Chondrocyte (in vitro differentiated cells): ENCODE measurements around the gene SAMD5. TPM values are rescaled to one million over a fixed set of nuclear protein-coding genes. Genes with fewer than 3 reads are reported as not detected.

Experiments used
- DNase-seq: peaks from one replicate; pipeline ENCODE4 v3.0.0; 2021; ENCODE audit warnings: mixed read lengths, low spot score
- H3K27ac Mint-ChIP-seq: one replicate; pipeline ENCODE4 v1.8.0; 2021; ENCODE audit warnings: mild to moderate bottlenecking, moderate library complexity, mixed read lengths; ENCODE audit not compliant: unreplicated experiment
- H3K27me3 Mint-ChIP-seq: 2 replicates; pipeline ENCODE4 v1.8.0; 2021; ENCODE audit warnings: low read depth, mixed read lengths
- H3K36me3 Mint-ChIP-seq: 2 replicates; pipeline ENCODE4 v1.8.0; 2021; ENCODE audit warnings: low read depth, mixed read lengths
- H3K4me1 Mint-ChIP-seq: 2 replicates; pipeline ENCODE4 v1.8.0; 2021; ENCODE audit warnings: low read depth, mild to moderate bottlenecking, mixed read lengths
- H3K4me3 Mint-ChIP-seq: one replicate; pipeline ENCODE4 v1.8.0; 2021; ENCODE audit warnings: mild to moderate bottlenecking, moderate library complexity, mixed read lengths; ENCODE audit not compliant: unreplicated experiment
- H3K9me3 Mint-ChIP-seq: 2 replicates; pipeline ENCODE4 v1.8.0; 2021; ENCODE audit warnings: low read depth, mixed read lengths
- CTCF ChIP-seq: fragments of 200-600 bp; sonication (generic); IDR thresholded peaks from 2 replicates; pipeline ENCODE4 v1.5.0; 2021; ENCODE audit warnings: antibody characterized with exemption, mild to moderate bottlenecking, moderate library complexity
- total RNA-seq: library from RNA; stranded (reverse); gene quantifications from 3 replicates; pipeline ENCODE4 v1.2.1, GENCODE V29; 2021

SAMD5 gene
- total RNA-seq, 1 donor from 2014 or later, result 9.2 TPM

- peaks cover 5% of the 10 kb centered on the region for H3K4me1 Mint-ChIP-seq
- peaks cover 12% of the 10 kb centered on the region for H3K9me3 Mint-ChIP-seq
- H3K27me3 Mint-ChIP-seq, result no peaks in the 10 kb centered on the region
- TF ChIP-seq CTCF, result no peak
- H3K4me3 Mint-ChIP-seq, result no peak overlapping the region
- no peaks in the 10 kb centered on the region for H3K36me3 Mint-ChIP-seq
- DNase-seq, result no peak
- no peak overlapping the region for H3K27ac Mint-ChIP-seq
Measured at GRCh38 chr6:147468634-147469033, 39.9 kb upstream of the SAMD5 start.

GRCh38 chr6:147479857-147480256 lies 28.6 kb upstream of the SAMD5 start:
- DNase-seq, result no peak
- peaks cover 5% of the 10 kb centered on the region for H3K36me3 Mint-ChIP-seq
- H3K4me3 Mint-ChIP-seq, result no peak overlapping the region
- H3K27me3 Mint-ChIP-seq, result no peaks in the 10 kb centered on the region
- no peak for TF ChIP-seq CTCF
- no peaks in the 10 kb centered on the region for H3K4me1 Mint-ChIP-seq
- H3K27ac Mint-ChIP-seq, result no peak overlapping the region
- peaks cover 13% of the 10 kb centered on the region for H3K9me3 Mint-ChIP-seq

- DNase-seq, result no peak
- TF ChIP-seq CTCF, result no peak
- Mint-ChIP-seq H3K4me3 (no peak overlapping the region), H3K4me1 (no peaks in the 10 kb centered on the region), H3K9me3 (peaks cover 6% of the 10 kb centered on the region), H3K36me3 (peaks cover 3% of the 10 kb centered on the region), H3K27ac (no peak overlapping the region), H3K27me3 (no peaks in the 10 kb centered on the region)
Measured at GRCh38 chr6:147486683-147487082, 21.8 kb upstream of the SAMD5 start.

GRCh38 chr6:147497472-147497871 lies 11.0 kb upstream of the SAMD5 start:
- no peaks in the 10 kb centered on the region for H3K27me3 Mint-ChIP-seq
- H3K4me3 Mint-ChIP-seq, result no peak overlapping the region
- H3K27ac Mint-ChIP-seq, result no peak overlapping the region
- no peaks in the 10 kb centered on the region for H3K4me1 Mint-ChIP-seq
- H3K36me3 Mint-ChIP-seq, result no peaks in the 10 kb centered on the region
- peaks cover 2% of the 10 kb centered on the region for H3K9me3 Mint-ChIP-seq
- no peak for DNase-seq
- no peak for TF ChIP-seq CTCF

GRCh38 chr6:147503587-147503986 lies 4.9 kb upstream of the SAMD5 start:
- DNase-seq, result no peak
- Mint-ChIP-seq H3K4me1 (peaks cover 7% of the 10 kb centered on the region), H3K27ac (no peak overlapping the region), H3K27me3 (no peaks in the 10 kb centered on the region), H3K9me3 (no peaks in the 10 kb centered on the region), H3K36me3 (no peaks in the 10 kb centered on the region), H3K4me3 (no peak overlapping the region)
- TF ChIP-seq CTCF, result no peak
